Measurements from ENCODE around the gene CAMKMT.

GRCh38 chr2:44713170-44713569, 351.4 kb downstream of the CAMKMT start:
- TF ChIP-seq CTCF (IDR thresholded peaks at IDR 0.05): no peak
- no peak for TF ChIP-seq POLR2A (IDR thresholded peaks at IDR 0.05)
